HepG2 (cell line): ENCODE data around the gene C12orf43. TPM values are rescaled to one million over a fixed set of nuclear protein-coding genes. Genes with fewer than 3 reads are reported as not detected.

Experiments
- ATAC-seq: fragments of 200-7000 bp; cut with Tn5 transposase; 3 replicates; pipeline ENCODE4 v1.9.1; 2020; ENCODE audit warnings: mild to moderate bottlenecking, moderate library complexity
- BruUV-seq: library from RNA; stranded (reverse); fragments of 400-500 nt; replicated peaks from 2 replicates; lab custom pipeline; 2021; lab: Mats Ljungman, UMichigan
- CTCF ChIA-PET: fragments of 300-600 bp; formaldehyde crosslinking; extraction: SDS; loops from one replicate; lab custom pipeline; 2021; ENCODE audit warnings: low total read pairs, inconsistent platforms, low intra/inter-chr PET ratio; lab: Yijun Ruan, JAX
- POLR2A ChIA-PET: fragments of 350-600 bp; sonication (Branson Sonifier 250); formaldehyde crosslinking; loops from one replicate; lab custom pipeline; 2020; ENCODE audit warnings: antibody characterized with exemption, inconsistent platforms; lab: Yijun Ruan, JAX
- DNase-seq: peaks from one replicate; pipeline ENCODE4 v3.0.0-alpha.2; 2015; ENCODE audit warnings: low spot score
- FAIRE-seq: peaks from 3 replicates; lab custom pipeline; 2011; peaks lifted over from hg19 to GRCh38; lab: Jason Lieb, UNC
- H2AFZ ChIP-seq: one replicate; pipeline ENCODE4 v1.6.1; 2011; ENCODE audit warnings: low read length, inconsistent platforms
- H3K27ac ChIP-seq: fragments of 300-600 bp; 3 replicates; pipeline ENCODE4 v1.8.0; 2011; ENCODE audit warnings: mixed run types, mild to moderate bottlenecking, mixed read lengths, low read length, inconsistent platforms; ENCODE audit not compliant: insufficient read depth; ENCODE audit errors: extremely low read length
- H3K27me3 ChIP-seq, 2 experiments: fragments of 200-600 bp in 1 of 2; 2 replicates in 1 of 2; 3 replicates in 1 of 2; pipeline versions ENCODE4 v1.6.0 to v1.8.0; 2011; ENCODE audit warnings: low read length in 2 of 2, mild to moderate bottlenecking in 2 of 2, moderate library complexity in 2 of 2, inconsistent platforms in 1 of 2; ENCODE audit not compliant: insufficient read depth in 2 of 2, control insufficient read depth in 1 of 2
- H3K36me3 ChIP-seq, 2 experiments: fragments of 200-600 bp in 1 of 2; replicated peaks in 1 of 2; 2 replicates in 1 of 2; 3 replicates in 1 of 2; pipeline versions ENCODE4 v1.5.1 to v1.8.0; 2011; ENCODE audit warnings: low read length in 2 of 2, inconsistent platforms in 1 of 2; ENCODE audit not compliant: insufficient read depth in 2 of 2, control insufficient read depth in 1 of 2
- H3K4me1 ChIP-seq: 2 replicates; pipeline ENCODE4 v1.5.1; 2012; ENCODE audit warnings: low read length, inconsistent platforms; ENCODE audit not compliant: insufficient read depth
- H3K4me2 ChIP-seq: 2 replicates; pipeline ENCODE4 v1.6.0; 2011; ENCODE audit warnings: low read depth, low read length, inconsistent platforms
- H3K4me3 ChIP-seq, 3 experiments: fragments of 200-600 bp in 1 of 3; sonication (generic), shearing (Covaris generic) in 1 of 3; replicated peaks in 1 of 3; 2 replicates each; pipeline ENCODE4 v1.5.1; 2011 to 2016; ENCODE audit warnings: low read length in 3 of 3, inconsistent platforms in 2 of 3, low read depth in 2 of 3, mild to moderate bottlenecking in 2 of 3, control low read depth in 1 of 3, mixed read lengths in 1 of 3; ENCODE audit not compliant: insufficient read depth in 1 of 3
- H3K79me2 ChIP-seq: one replicate; pipeline ENCODE4 v1.6.1; 2011; ENCODE audit warnings: low read length, inconsistent platforms; ENCODE audit not compliant: insufficient read depth
- H3K9ac ChIP-seq: 2 replicates; pipeline ENCODE4 v1.6.0; 2011; ENCODE audit warnings: mild to moderate bottlenecking, low read depth, low read length, inconsistent platforms; ENCODE audit not compliant: insufficient read depth
- H3K9me3 ChIP-seq: 2 replicates; pipeline ENCODE4 v1.5.1; 2012; ENCODE audit warnings: mild to moderate bottlenecking, low read length
- H4K20me1 ChIP-seq: 2 replicates; pipeline ENCODE4 v1.6.0; 2011; ENCODE audit warnings: inconsistent platforms, mild to moderate bottlenecking, low read length, moderate library complexity; ENCODE audit not compliant: insufficient read depth
- ELF3 ChIP-seq: IDR thresholded peaks from 2 replicates; pipeline ENCODE4 v1.6.1; 2016; ENCODE audit warnings: missing genetic modification reagents, missing compliant biosample characterization
- SOX13 ChIP-seq, 3 experiments: fragments of 450-650 bp in 1 of 3; sonication (generic) in 1 of 3; formaldehyde crosslinking in 1 of 3; IDR thresholded peaks in 2 of 3; conservative IDR thresholded peaks in 1 of 3; 2 replicates each; pipeline versions ENCODE4 v1.5.0 to v1.6.1; 2016 to 2020; ENCODE audit warnings: antibody characterized with exemption in 1 of 3, mild to moderate bottlenecking in 1 of 3, missing compliant biosample characterization in 1 of 3, missing genetic modification reagents in 1 of 3, moderate library complexity in 1 of 3
- STAG1 ChIP-seq: sonication (generic); formaldehyde crosslinking; IDR thresholded peaks from 2 replicates; pipeline ENCODE4 v1.4.0; 2020; ENCODE audit warnings: missing genetic modification reagents
- UBTF ChIP-seq: sonication (generic); formaldehyde crosslinking; IDR thresholded peaks from 2 replicates; pipeline ENCODE4 v1.4.0; 2020; ENCODE audit warnings: mild to moderate bottlenecking, missing genetic modification reagents
- ZBTB21 ChIP-seq: sonication (generic); formaldehyde crosslinking; IDR thresholded peaks from 2 replicates; pipeline ENCODE4 v1.4.0; 2020; ENCODE audit warnings: missing genetic modification reagents
- ZNF234 ChIP-seq: sonication (generic); formaldehyde crosslinking; conservative IDR thresholded peaks from 2 replicates; pipeline ENCODE4 v1.5.1; 2020; ENCODE audit warnings: mild to moderate bottlenecking, missing genetic modification reagents
- ZNF292 ChIP-seq: sonication (generic); formaldehyde crosslinking; IDR thresholded peaks from 2 replicates; pipeline ENCODE4 v1.8.1; 2022; ENCODE audit warnings: mild to moderate bottlenecking, low read depth, missing genetic modification reagents, borderline replicate concordance
- WGBS: methylation state at CpG from one replicate; pipeline ENCODE4 v1.1.6; 2017; ENCODE audit warnings: low lambda C conversion rate; 5-methylcytosine and 5-hydroxymethylcytosine counted together
- in situ Hi-C: cut with HindIII; loops from 2 replicates; pipeline ENCODE4 v1.10.0; 2017; ENCODE audit warnings: low pct_unique_long_range_greater_than_20kb; ENCODE audit not compliant: extremely low pct_ligation_motif_present
- intact Hi-C: fragments of 100-400 bp; cut with micrococcal nuclease; formaldehyde crosslinking; loops from one replicate; pipeline ENCODE4 v1.10.0; 2022; ENCODE audit not compliant: unreplicated experiment
- polyA plus RNA-seq, 8 experiments: library from polyadenylated mRNA; depleted of rRNA in 3 of 8; stranded (reverse) in 7 of 8; unstranded in 1 of 8; fragments of >200 nt; fragmentation: Illumina TruSeq in 4 of 8; extraction: Trizol in 4 of 8; gene quantifications; 2 replicates each; pipeline versions ENCODE4 v1.2.1 to v1.2.3, GENCODE V29; 2011 to 2016; ENCODE audit warnings: low read depth in 4 of 8, missing spikeins in 1 of 8, mixed read lengths in 1 of 8; ENCODE audit not compliant: insufficient read depth in 1 of 8
- total RNA-seq, 5 experiments: library from RNA; depleted of rRNA; stranded (reverse); fragments of >200 nt; fragmentation: Illumina TruSeq; extraction: Trizol; gene quantifications; 2 replicates each; pipeline ENCODE4 v1.2.3, GENCODE V29; 2016; ENCODE audit warnings: low read depth in 1 of 5
- TF ChIP-seq, protein P1 (sequence below): sonication (generic); formaldehyde crosslinking; IDR thresholded peaks from 2 replicates; pipeline ENCODE4 v1.5.1; 2020; ENCODE audit warnings: missing genetic modification reagents, mild to moderate bottlenecking, borderline replicate concordance
- TF ChIP-seq, protein P2 (sequence below): sonication (generic); formaldehyde crosslinking; IDR thresholded peaks from 2 replicates; pipeline ENCODE4 v1.4.0; 2020; ENCODE audit warnings: low read depth, mild to moderate bottlenecking, missing genetic modification reagents
- TF ChIP-seq, protein P3 (sequence below): sonication (generic); formaldehyde crosslinking; IDR thresholded peaks from 2 replicates; pipeline ENCODE4 v1.5.0; 2020; ENCODE audit warnings: mild to moderate bottlenecking, missing genetic modification reagents, moderate library complexity

The C12orf43 gene
- total and polyA plus RNA-seq, 2 of the 13 experiments (the other 11 are each of a cell fraction or from before 2014, with no cell fraction given) = 7.9 to 11.1 TPM

DNA sequence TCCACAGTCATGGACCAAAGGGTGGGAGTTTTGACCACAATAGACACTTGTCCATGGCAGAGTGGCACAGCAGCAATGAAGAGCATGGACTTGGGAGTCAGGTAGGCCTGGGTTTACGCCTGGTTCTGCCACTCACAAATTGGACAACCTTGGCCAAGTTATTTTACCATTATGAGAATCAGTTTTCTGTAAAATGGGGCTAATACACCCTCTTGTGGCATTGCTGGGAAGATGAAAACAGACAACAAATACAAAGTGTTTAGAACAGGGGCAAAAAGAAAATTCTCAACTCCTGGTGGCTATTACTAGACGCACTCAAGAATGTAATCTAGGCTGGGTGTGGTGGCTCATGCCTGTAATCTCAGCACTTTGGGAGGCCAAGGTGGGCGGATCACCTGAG is 2.6 kb downstream of the C12orf43 start:
- no peak for FAIRE-seq
- intact Hi-C loops = no loop called here
- POLR2A ChIA-PET = no interaction called here

DNA sequence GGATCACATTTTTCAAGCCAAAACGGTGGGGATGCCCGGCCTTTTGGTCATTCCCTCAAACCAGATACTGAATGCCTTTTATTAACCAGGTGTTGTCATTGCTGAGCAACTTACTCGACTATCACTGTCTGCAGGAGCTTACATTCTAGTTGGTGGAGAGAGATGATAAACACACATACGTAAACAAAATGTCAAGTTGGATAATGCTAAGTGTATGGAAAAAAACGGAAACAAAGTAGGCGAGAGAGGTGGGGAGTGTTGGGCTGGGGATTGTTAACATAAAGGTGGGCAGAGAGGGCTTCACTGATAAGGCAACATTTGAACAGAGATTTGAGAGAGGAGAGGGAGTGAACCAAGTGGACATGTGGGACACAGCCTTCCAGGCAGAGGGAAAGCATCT is 4.5 kb downstream of the C12orf43 start:
- no peak overlapping the region for H3K4me2 ChIP-seq
- H3K4me3 ChIP-seq = no peak overlapping the region
- H3K27me3 ChIP-seq = no peaks in the 10 kb centered on the region; a peak in 1 of 5 replicates
- no TSS peak for BruUV-seq
- H3K36me3 ChIP-seq = peaks cover 8 to 46% of the 10 kb centered on the region in 2 experiments
- no peak for ATAC-seq
- in situ Hi-C loops = no loop called here
- no peak for DNase-seq
- no peak overlapping the region for H3K9ac ChIP-seq
- peaks cover 15% of the 10 kb centered on the region for H3K4me1 ChIP-seq
- H3K9me3 ChIP-seq = no peaks in the 10 kb centered on the region
- H3K27ac ChIP-seq = no peak overlapping the region
- intact Hi-C loops = no loop called here
- CTCF ChIA-PET = no interaction called here
- POLR2A ChIA-PET = no interaction called here
- no peak overlapping the region for H2AFZ ChIP-seq
- H4K20me1 ChIP-seq = no peaks in the 10 kb centered on the region; the same call in 1 of the 2 replicates
- no peak for FAIRE-seq
- H3K79me2 ChIP-seq = peaks cover 15% of the 10 kb centered on the region
- WGBS = 91% methylated on average over 6 of the region's 6 CpGs
- TF ChIP-seq ZBTB21 = no peak
- TF ChIP-seq UBTF (CRISPR knock-in tag) = no peak
- TF ChIP-seq, protein P1, sequence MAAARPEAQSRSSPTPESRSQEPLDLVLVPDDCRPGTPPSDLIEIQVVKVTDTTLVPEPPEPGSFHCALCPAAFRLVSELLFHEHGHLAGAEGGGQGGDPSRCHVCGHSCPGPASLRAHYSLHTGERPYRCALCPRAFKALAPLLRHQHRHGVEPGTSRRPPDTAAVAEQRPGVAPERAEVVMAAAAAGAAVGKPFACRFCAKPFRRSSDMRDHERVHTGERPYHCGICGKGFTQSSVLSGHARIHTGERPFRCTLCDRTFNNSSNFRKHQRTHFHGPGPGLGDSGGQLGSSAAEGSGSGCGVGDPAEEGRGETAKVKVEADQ (CRISPR knock-in tag) = no peak
- no peak for TF ChIP-seq ELF3 (CRISPR knock-in tag)
- TF ChIP-seq ZNF234 (CRISPR knock-in tag) = no peak
- TF ChIP-seq, protein P2, sequence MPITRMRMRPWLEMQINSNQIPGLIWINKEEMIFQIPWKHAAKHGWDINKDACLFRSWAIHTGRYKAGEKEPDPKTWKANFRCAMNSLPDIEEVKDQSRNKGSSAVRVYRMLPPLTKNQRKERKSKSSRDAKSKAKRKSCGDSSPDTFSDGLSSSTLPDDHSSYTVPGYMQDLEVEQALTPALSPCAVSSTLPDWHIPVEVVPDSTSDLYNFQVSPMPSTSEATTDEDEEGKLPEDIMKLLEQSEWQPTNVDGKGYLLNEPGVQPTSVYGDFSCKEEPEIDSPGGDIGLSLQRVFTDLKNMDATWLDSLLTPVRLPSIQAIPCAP (CRISPR knock-in tag) = no peak
- TF ChIP-seq SOX13 (IDR thresholded peaks at IDR 0.05) = no peak
- TF ChIP-seq SOX13 (CRISPR knock-in tag; conservative IDR thresholded peaks at IDR 0.05 in 1 of 2, IDR thresholded peaks at IDR 0.05 in 1 of 2) = no peak

More for the DNA sequence above, 2.6 kb downstream of the C12orf43 start:
- 90% methylated on average over 3 of the region's 3 CpGs for WGBS
- TF ChIP-seq, protein P3, sequence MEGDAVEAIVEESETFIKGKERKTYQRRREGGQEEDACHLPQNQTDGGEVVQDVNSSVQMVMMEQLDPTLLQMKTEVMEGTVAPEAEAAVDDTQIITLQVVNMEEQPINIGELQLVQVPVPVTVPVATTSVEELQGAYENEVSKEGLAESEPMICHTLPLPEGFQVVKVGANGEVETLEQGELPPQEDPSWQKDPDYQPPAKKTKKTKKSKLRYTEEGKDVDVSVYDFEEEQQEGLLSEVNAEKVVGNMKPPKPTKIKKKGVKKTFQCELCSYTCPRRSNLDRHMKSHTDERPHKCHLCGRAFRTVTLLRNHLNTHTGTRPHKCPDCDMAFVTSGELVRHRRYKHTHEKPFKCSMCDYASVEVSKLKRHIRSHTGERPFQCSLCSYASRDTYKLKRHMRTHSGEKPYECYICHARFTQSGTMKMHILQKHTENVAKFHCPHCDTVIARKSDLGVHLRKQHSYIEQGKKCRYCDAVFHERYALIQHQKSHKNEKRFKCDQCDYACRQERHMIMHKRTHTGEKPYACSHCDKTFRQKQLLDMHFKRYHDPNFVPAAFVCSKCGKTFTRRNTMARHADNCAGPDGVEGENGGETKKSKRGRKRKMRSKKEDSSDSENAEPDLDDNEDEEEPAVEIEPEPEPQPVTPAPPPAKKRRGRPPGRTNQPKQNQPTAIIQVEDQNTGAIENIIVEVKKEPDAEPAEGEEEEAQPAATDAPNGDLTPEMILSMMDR (CRISPR knock-in tag) = peak; percentile 30
- TF ChIP-seq STAG1 (CRISPR knock-in tag) (peak; percentile 35), ZNF292 (CRISPR knock-in tag) (no peak)
- Histone ChIP-seq H3K27ac (no peak overlapping the region), H3K27me3 (no peaks in the 10 kb centered on the region; a peak in 1 of 5 replicates), H3K9ac (no peak overlapping the region), H3K36me3 (peaks cover 6 to 32% of the 10 kb centered on the region in 2 experiments), H2AFZ (no peak overlapping the region), H3K9me3 (no peaks in the 10 kb centered on the region), H3K4me2 (no peak overlapping the region), H4K20me1 (no peaks in the 10 kb centered on the region; the same call in 1 of the 2 replicates), H3K4me3 (no peak overlapping the region), H3K79me2 (peaks cover 15% of the 10 kb centered on the region), H3K4me1 (peaks cover 32% of the 10 kb centered on the region)
- CTCF ChIA-PET = no interaction called here
- in situ Hi-C loops = no loop called here
- no peak for DNase-seq
- no TSS peak for BruUV-seq
- no peak for ATAC-seq
